HG02610 (cell line): ENCODE results near the gene UBAC2.

Experiments
- ATAC-seq: cut with Tn5 transposase; IDR thresholded peaks from one replicate; pipeline ENCODE4 v1.9.1; 2021; ENCODE audit warnings: mild to moderate bottlenecking, moderate library complexity; ENCODE audit not compliant: unreplicated experiment

UBAC2 gene

DNA sequence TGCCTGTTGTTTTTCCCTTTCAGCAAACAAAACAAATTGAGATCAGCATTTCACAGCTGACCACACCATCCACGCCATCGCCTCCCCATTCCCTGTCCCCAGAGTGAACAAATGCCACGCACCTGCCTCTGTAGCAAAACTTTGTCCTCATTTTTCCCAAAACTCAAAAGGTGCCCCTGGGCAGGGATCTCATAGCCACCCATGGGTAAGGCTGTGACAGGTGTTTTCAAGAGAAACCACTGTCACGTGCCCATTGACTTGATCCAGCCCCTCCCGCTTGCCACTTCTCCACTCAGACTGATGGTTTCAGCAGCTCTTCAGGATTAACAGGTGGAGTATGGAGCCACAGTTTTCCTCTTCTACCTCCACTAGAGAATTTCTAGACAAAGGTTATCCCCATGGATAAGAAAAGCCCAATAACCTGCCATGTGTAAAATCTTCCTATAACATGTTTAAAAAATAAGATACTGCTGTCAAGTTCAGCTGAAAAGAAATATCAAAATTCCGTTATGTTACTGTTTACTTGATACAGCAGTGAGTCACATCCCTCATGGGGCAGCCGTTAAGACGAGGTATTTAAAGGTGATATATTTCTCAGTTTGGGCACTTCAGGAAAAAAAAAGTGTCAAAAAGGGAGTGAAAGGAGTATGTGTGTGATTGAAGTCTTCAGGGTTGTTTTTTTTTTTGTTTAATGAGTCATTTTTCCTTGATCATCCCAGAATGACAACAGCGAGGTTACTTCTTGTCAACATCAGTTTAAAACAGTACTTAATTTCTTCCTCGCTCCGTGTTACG is 170.0 kb downstream of the UBAC2 start:
- ATAC-seq = no peak

DNA sequence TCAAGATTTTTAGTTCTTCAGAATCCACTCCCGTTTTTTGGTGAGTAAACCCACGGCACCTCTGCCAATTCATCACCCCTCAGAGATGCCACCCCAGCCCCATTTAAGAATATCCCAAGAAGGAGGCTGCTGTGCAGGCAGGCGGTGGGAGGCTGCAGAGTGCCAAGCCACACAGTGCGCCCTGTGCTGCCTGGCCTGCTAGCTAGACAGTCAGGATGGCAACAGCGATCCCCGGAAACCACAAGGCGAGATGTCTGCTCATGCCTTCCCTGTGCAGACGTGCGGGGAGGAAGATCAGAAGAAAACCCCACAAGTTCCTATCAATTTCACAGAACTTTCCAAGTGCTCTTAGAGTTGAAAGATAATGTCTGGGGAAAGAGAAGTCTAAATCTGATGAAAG is 171.3 kb downstream of the UBAC2 start:
- ATAC-seq = no peak

DNA sequence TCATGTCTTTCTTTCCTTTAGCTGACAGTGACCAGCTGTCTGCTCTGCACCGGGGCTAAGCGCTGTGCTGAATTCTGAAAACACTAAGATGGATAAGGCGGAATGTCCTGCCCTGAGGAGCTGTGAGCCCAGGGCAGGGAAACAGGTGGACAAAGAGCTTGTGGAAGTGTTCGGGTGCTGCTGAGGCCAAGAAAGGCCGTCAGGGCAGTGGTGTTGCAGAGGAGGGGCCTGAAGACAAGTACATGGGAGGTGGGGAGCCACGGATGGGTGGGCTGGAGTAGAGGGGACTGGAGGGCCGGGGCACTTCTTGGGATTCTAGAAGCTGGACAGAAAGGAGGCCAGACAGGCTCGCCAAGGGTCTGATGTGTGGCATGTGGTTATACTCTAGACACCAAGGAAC is 172.8 kb downstream of the UBAC2 start:
- no peak for ATAC-seq

DNA sequence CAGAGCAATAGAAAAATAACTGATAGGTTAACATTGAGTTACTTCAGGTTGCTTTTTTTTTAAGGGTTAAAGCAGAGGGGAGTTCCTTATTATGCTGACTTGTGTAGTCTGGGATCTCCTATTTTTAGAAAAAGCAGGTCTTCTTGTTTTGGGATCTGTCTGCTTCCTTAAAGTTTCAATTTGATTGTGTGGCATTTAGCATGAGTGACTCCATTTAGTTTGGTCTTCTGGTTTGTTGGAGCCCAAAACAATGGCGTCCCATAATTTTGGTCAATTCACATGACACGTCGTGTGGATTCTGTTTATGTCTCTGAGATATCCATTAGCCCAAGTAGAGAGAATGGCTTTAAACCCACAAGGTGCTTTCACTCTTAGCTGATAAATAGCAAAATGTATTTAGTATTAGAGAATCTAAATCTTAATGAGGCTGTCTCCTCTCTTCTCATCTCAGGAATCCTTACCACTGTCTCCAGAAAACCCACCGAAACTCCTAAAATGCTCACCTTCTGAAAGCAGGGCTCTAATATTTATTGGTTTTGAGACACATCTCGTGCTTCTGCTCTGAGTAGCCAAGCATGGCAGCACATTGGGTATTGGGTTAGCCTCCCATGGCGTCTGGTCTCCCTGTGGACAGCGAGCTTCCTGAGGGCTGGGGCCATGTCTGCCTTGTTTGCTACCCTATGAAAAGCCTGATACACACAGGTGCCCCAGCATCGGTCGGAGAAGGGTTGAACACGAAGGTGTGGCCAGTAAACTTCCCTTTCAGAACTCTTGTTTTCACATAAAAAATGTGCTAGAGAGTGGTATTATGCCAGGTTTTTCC is 173.7 kb downstream of the UBAC2 start:
- peak; percentile 52 for ATAC-seq

DNA sequence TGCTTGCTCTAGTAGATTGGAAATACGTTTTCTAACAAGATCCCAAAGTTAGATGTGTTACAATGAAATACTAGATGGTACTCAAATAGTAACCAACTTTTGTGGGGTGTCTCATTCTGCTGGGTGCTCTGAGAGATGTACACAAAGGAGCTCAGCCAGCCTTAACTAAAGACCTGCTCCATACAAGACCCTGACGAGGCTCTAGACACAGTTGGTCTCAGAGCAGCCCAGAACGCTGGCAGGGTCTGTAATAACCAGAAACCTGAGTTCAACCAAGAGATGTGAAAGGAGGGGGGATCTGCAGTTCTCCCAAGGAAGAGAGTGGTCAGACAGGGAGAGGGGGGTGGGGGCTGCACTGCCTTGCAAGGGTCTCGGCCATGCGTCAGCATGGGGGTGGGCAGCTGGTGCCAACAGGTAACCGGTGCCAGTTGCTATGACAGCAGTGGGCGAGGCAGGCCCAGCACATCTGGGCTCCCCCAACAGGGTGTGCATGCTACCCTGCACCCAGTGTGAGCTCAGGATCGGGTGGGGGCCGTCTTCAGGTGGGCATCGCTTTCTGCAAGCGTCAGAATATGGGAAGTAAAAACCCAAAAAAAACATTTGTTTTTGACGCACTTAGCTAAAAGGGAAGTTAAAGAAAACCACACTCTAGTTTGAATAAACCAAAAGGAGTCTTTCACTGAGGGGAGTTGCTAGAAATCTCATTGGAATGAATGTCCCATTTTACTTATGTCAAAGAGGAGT is 174.5 kb downstream of the UBAC2 start:
- ATAC-seq = peak; percentile 32

DNA sequence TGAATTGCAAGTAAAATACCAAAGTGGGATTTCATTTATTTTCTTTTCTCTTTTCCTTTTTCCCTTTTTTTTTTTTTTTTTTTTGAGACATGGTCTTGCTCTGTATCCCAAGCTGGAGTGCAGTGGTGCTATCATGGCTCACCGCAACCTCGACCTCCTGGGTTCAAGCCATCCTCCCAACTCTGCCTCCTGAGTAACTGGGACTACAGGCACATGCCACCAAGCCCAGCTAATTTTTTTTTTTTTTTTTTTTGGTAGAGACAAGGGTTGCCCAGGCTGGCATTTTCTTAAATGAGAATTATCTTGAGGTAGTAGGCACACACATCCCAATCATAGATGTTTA is 175.1 kb downstream of the UBAC2 start:
- ATAC-seq = no peak

DNA sequence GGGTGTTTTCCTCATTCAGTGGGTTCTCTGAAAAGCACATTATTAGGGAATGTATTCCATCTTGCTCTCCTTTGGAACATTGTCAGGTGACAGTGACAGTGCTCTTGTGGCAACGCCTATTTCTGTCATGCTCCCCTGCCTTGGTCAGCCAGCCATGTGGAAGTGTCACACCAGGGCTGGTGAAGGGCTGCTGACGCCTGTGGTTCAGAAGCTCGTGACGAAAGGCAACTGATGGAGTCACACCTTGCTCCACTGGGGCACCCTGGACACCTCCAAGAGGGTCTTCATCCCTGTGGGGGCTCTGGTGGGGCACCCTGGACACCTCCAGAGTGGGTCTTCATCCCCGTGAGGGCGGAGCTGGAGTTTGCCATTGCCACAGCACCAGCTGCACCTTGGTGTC is 175.5 kb downstream of the UBAC2 start:
- ATAC-seq = peak; percentile 55

DNA sequence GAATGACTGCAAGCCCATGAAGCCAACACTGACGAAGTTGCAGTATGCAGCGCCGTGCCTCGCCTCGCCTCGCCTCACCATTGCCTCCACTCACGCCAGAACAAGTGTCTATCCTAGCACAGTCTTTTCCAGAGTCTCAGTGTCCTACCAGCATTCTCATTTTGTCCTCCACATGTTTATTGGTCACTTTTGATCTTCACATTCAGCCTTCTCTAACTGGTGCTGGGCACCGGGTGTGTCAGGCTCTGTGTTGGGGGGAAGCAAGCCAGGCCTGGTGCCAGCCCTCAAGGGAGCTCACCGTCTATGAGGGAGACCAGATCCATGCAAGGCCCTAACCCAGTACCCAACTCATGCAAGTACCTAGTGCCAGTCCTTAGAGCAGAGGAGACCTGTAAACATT is 176.3 kb downstream of the UBAC2 start:
- ATAC-seq = no peak

DNA sequence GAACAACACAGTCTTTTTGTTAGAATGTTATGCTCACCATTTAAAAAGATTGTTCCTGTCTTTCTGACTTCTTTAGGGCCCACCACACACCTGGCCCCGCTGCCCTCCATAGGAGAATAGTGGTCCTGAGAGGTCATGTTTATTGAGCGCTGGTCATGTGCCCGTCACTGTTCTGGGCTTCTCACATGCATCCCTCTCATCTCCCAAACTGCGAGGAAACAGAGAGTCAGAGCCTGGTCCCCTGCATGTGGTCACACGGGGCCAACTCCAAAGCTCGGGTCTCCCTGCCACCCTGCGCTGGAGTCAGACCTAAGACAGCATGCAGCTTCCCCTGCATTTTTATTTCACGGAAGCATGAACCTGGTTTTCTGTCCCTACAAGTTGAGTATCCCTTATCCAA is 177.0 kb downstream of the UBAC2 start:
- ATAC-seq = no peak

DNA sequence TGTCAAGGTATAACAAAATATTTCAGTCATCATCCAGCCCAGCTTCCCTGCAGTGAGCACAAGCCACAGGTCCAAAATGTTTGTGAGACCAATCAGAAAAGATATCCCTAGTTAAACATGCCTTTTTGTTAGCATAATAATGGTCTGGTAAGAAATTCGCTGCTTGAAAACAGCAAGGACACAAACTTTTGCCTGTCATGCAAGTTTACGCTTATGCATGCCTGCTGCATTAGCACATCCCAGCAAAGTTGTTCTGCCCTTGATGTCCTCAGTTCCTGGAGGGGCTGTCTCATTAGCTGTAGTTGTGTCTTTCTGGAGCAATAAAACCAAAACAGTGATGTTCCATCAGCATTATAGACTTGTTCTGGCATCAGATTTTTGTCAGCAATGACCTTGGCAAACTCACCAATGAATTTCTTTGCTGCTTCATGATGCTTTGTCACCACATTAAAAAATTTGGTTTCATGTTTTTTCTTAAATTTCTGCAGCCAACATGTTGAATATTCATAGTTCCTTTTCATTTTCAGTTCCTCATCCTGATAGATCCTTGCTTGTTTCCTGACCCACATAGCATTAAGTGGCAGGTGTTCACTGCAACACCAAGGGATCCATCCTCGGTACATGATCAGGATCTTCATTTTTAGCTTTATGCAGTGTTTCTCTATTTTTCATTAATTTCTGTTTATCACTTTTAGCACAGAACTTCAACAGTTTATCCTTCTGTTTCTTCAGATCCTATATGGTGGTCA is 178.5 kb downstream of the UBAC2 start:
- ATAC-seq = no peak

DNA sequence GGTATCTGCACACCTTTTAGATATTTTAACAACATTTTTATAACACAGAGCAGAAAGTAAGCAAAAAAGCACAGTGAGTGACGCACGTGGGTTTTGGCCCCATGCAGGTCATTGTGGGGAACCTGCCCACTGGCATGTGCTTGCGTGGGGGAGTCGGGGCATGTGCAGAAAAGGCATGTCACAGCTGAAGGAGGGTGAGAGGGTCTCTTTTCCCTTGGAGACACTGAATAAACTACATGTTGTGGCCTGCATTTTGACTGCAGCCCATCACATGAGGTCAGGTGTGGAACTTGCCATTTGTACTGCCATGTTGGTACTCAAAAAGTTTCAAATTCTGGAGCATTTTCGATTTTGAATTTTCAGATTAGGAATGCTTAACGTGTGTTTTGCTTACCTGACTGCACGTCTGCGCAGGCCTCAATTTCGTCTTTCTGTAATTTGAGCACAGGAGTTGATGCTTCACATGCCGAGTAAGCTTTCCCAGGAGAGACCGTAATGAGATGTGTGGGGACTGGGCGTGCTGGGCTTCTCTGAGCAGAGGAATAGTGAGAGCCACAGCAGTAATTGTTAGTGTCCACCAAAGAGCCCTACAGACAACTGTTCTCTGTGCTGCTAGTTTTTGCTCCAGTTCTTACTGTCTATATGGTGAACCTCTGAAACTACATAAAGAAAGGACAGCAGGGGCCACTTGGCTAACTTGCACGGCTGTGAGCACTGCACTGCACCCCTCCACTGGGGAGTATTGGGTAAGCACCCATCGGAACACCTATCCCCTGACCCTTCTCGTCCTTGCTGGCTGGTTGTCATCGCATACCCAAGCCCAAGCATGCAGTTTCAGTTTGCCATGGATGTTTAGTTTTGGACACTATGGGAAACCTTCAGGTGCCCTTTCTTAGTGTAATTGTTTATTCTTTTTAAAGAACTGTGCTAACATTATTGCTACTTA is 179.5 kb downstream of the UBAC2 start:
- no peak for ATAC-seq

DNA sequence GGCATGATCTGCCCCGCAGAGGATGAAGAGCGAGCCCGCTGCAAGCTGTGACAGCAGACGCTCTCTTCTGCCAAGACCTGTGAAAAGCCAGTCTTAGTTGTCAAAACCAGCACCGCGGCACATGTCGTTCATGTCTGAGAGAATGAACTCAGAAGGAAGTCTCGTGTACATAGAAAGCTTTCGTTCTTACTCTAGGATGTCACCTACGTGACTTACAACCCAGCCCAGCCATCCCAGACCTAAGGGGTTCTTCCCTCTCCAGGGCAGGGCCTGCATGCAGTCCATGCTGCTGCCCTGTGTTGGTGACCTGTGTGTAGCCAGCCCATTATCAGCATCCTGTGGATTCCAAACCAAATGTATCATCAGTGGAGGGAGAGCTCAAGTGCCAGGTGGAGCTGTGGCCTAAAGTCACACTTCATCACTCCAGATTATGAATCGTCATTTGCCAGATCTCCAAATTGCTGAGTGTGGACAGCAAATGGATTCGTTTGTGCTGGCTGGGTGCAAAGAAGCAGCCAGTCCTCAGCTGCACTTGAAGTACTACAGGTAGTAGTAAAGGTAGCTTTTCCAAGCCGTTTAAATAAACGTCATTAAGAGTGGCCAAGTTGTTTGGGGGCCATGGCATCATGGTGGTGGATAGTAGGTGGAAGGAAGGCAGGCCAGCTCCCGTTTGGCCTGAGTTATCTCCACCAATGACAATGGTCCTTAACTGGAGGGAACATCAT is 180.4 kb downstream of the UBAC2 start:
- ATAC-seq = peak; percentile 78

DNA sequence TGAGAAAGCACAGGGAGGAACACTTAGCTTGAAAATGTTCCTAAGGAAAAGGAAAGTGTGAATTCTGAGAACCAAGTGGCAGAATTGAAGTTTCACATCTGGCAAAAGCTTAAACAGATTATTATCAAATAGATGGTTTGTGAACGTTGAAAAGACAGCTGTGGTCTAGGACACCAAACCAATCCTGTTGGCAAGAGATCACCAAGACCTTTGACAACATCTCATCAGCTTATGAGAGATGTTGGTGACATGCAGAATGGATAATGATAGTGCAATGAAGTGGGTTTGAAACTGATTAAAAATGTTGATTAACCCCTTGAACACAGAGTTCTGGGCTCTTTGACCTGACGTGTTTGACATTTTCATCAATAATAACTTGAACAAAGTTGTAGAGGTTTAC is 181.1 kb downstream of the UBAC2 start:
- ATAC-seq = no peak

DNA sequence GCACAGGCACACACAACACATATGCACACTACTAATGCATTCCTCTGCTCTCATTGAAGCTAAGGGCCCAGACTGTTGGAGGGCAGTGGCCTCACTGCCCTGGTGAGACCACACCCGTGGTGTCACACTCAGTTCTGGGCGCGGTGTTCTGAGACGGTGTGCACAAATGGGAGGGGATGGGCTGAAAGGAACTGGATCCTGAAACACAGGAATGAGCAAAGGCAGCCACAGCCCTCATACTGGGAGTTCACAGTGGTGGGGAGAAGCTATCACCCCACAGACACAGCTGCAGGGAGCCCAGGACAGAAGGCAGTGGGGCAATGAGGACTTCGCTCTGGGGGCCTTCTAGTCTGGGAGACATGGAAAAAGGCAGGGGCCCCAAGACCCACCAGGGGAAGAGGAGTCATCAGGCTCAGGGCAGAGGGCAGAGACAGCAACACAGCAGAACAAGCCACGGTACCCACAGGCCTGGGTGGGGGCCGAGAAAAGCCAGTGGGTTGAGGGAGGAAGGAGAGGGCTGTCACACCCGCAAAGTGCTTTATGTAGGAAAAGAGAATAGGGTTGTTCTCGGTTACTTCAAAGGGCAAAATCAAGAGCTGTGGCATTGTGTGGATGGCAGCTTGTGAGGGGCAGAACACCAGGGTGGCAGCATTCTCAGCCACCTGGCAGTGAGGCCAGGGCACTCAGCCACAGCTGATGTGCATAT is 181.9 kb downstream of the UBAC2 start:
- no peak for ATAC-seq

DNA sequence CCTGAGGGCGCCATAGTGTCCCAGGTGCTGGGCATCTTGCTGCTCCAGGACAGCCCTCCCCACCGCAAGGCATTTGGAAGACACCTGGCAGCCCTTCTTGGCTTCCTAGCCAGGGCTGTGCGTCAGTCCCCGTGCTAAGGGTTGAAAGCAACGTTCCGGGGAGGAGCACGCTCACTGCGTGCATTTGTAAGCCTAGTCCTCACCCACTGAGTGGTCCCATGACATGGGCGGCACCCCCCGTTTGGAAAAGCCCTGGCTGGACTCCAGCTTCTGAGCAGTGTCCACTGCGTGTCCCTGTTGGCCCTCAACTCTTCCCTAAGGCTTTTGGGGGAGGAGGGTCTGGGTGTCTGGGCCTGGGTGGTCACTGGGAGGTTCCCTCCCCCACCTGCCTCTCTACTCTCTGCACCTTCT is 182.9 kb downstream of the UBAC2 start:
- no peak for ATAC-seq

DNA sequence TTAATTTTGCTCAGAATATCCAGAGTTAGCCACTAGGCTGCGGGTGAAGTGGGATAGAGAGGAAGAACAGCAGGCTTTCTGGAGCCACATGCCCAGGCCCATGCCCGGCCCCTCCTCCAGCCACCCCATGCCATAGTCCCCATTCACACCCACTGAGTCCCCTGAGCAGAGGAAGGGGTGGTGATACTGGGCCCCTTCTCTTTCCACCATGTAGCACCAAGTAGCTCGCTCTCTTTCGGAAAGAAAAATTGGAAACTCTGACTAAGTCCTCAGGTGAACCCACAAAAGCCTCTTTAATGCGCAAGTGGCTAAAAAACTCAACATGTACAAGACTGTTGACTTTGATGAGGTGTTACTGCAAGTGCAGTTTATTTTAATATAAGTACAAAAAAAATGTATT is 183.3 kb downstream of the UBAC2 start:
- ATAC-seq = no peak

DNA sequence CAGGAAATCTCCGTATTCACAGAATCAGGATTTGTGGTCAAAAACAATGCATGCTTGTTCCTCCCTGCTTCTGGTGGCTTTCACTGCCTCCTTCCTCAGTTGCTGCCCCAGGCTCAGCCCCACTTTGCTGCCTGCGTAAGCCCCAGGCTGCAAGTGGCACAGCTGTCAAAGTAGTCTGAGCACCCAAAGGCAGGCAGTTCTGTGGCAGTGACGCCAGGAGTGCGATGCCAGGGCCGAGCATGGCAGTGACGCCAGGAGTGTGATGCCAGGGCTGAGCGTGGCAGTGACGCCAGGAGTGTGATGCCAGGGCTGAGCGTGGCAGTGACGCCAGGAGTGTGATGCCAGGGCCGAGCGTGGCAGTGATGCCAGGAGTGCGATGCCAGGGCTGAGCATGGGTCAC is 183.8 kb downstream of the UBAC2 start:
- no peak for ATAC-seq

DNA sequence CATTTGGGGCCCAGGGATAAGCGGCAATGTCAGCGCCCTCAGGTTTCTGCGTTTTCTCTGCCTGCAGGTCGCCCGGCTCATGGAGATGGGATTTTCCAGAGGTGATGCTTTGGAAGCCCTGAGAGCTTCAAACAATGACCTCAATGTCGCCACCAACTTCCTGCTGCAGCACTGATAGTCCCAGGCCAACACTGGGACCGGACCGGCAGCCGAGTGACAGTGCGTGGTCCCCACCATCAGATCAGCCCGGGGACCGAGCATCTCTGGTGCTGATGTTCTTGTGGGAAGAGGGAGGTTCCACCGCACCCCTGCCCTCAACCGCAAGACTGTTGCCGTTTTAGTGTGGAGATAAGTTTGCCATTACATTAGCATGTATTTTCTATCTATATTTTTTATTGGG is 184.5 kb downstream of the UBAC2 start:
- ATAC-seq = no peak

DNA sequence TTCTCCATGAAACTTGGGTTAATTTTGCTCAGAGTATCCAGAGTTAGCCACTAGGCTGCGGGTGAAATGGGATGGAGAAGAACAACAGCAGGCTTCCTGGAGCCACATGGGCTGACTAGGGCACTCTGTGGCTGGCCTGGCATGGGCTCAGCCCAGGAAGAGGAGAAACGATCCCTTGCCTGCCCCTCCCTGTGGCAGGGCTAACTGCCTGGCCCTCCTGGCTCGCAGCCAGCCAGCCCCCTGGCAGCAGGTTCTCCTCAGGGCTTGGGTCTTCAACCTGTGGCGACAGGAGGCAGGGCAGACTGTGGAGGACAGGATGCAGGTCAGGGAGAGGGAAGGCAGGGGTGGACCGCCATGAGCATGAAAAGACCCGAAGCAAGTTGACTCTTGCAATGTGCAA is 185.3 kb downstream of the UBAC2 start:
- no peak for ATAC-seq
